Naive thymus-derived CD4-positive, alpha-beta T cell (primary cell): ENCODE results near the gene POP7. TPM values are rescaled to one million over a fixed set of nuclear protein-coding genes. Genes with fewer than 3 reads are reported as not detected.
A peak's percentile ranks its signal among the peaks of the same experiment; 100 is the strongest.

Experiments
- ATAC-seq: fragments of 150-1000 bp; cut with Tn5 transposase; 2 replicates; pipeline ENCODE4 v1.10.0; 2021; ENCODE audit warnings: mild to moderate bottlenecking, moderate library complexity
- CTCF ChIA-PET: fragments of 350-600 bp; sonication (Branson Sonifier 250); formaldehyde crosslinking; loops from one replicate; lab custom pipeline; 2021; ENCODE audit warnings: antibody characterized with exemption; lab: Charles Lee
- POLR2A ChIA-PET: fragments of 350-600 bp; sonication (Branson Sonifier 250); formaldehyde crosslinking; loops from one replicate; lab custom pipeline; 2021; ENCODE audit warnings: antibody characterized with exemption, inconsistent platforms; lab: Charles Lee
- DNase-seq, 9 donors: peaks; one replicate each; pipeline versions ENCODE4 v3.0.0 to v3.0.0-alpha.2; 2020 to 2022; ENCODE audit warnings: mixed read lengths in 1 of 9
- H3K27ac ChIP-seq: one replicate; pipeline ENCODE4 v1.7.0; 2013; ENCODE audit warnings: mild to moderate bottlenecking, low read depth, low read length, moderate library complexity
- H3K27me3 ChIP-seq, 2 donors: one replicate each; pipeline ENCODE4 v1.7.0; 2013; ENCODE audit warnings: low read length in 2 of 2, mild to moderate bottlenecking in 2 of 2, moderate library complexity in 2 of 2; ENCODE audit not compliant: control insufficient read depth in 2 of 2, insufficient read depth in 2 of 2
- H3K36me3 ChIP-seq, 3 experiments: 1 replicate in 2 of 3; 2 replicates in 1 of 3; pipeline ENCODE4 v1.7.0; 2013; ENCODE audit warnings: low read length in 3 of 3, mild to moderate bottlenecking in 3 of 3, moderate library complexity in 1 of 3; ENCODE audit not compliant: insufficient read depth in 3 of 3, control insufficient read depth in 2 of 3
- H3K4me1 ChIP-seq, 2 donors: one replicate each; pipeline ENCODE4 v1.7.0; 2013; ENCODE audit warnings: low read length in 2 of 2, mild to moderate bottlenecking in 2 of 2, moderate library complexity in 1 of 2; ENCODE audit not compliant: control insufficient read depth in 2 of 2, insufficient read depth in 2 of 2
- H3K4me3 ChIP-seq: 2 replicates; pipeline ENCODE4 v1.7.0; 2013; ENCODE audit warnings: mild to moderate bottlenecking, low read length
- H3K9me3 ChIP-seq, 3 experiments: 1 replicate in 2 of 3; 2 replicates in 1 of 3; pipeline ENCODE4 v1.7.0; 2013; ENCODE audit warnings: low read length in 3 of 3; ENCODE audit not compliant: control insufficient read depth in 2 of 3
- H3K27ac Mint-ChIP-seq, 9 donors: one replicate each; pipeline ENCODE4 v1.8.0; 2020 to 2022; ENCODE audit warnings: mixed read lengths in 9 of 9, mild to moderate bottlenecking in 8 of 9, moderate library complexity in 5 of 9, inconsistent platforms in 2 of 9
- H3K27me3 Mint-ChIP-seq, 5 donors: one replicate each; pipeline ENCODE4 v1.8.0; 2021 to 2022; ENCODE audit warnings: mixed read lengths in 5 of 5, mild to moderate bottlenecking in 1 of 5
- H3K36me3 Mint-ChIP-seq, 5 donors: one replicate each; pipeline ENCODE4 v1.8.0; 2020 to 2022; ENCODE audit warnings: mixed read lengths in 5 of 5, mild to moderate bottlenecking in 3 of 5, inconsistent platforms in 1 of 5
- H3K4me1 Mint-ChIP-seq, 7 donors: one replicate each; pipeline ENCODE4 v1.8.0; 2020 to 2022; ENCODE audit warnings: mixed read lengths in 7 of 7, mild to moderate bottlenecking in 3 of 7, inconsistent platforms in 1 of 7
- H3K4me3 Mint-ChIP-seq, 10 donors: one replicate each; pipeline ENCODE4 v1.8.0; 2020 to 2022; ENCODE audit warnings: mild to moderate bottlenecking in 10 of 10, mixed read lengths in 10 of 10, moderate library complexity in 6 of 10, inconsistent platforms in 2 of 10
- H3K9me3 Mint-ChIP-seq, 11 donors: one replicate each; pipeline ENCODE4 v1.8.0; 2020 to 2022; ENCODE audit warnings: mixed read lengths in 11 of 11, mild to moderate bottlenecking in 4 of 11, inconsistent platforms in 1 of 11, moderate library complexity in 1 of 11
- intact Hi-C, 2 donors: fragments of 100-400 bp; cut with micrococcal nuclease; formaldehyde crosslinking; loops; one replicate each; pipeline ENCODE4 v1.15.1; 2023
- polyA plus RNA-seq, 2 donors: library from polyadenylated mRNA; unstranded; fragments of 300-500 nt; fragmentation: Illumina TruSeq; gene quantifications; one replicate each; pipeline ENCODE4 v1.2.3, GENCODE V29; 2021
- total RNA-seq, 6 experiments: library from RNA in 5 of 6; stranded (reverse) in 5 of 6; gene quantifications; 1 replicate in 5 of 6; 2 replicates in 1 of 6; pipeline ENCODE4 v1.2.3 and lab custom pipeline; 2021 to 2026

Gene POP7
- total and polyA plus RNA-seq, 7 experiments from 2014 or later: 8.9 to 56.4 (median 17.7) TPM

DNA sequence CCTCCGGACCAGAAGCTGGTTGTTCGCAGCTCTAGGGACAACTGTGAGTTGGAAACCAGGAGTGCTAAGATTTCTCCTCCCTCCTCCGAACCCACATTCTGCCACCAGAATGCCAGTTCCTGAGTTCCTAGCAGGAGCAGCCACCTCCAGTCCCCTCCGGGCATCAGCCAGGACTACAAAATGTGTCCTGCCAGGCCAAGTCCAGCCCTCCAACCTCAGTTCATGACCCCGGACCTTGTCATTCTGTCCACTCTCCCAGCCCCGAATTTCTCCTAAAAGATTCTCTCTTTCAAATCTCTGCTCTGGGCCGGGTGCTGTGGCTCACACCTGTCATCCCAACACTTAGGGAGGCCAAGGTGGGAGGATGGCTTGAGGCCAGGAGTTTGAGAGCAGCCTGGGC, 29.8 kb downstream of the POP7 start:
- H3K27ac Mint-ChIP-seq: no peak overlapping the region
- H3K9me3 Mint-ChIP-seq: no peaks in the 10 kb centered on the region
- H3K36me3 ChIP-seq: no peaks in the 10 kb centered on the region
- H3K4me1 Mint-ChIP-seq: peaks cover 0 to 6% (median 4%) of the 10 kb centered on the region in 7 donors
- H3K27me3 Mint-ChIP-seq: peaks cover 0 to 22% (median 0%) of the 10 kb centered on the region in 5 donors
- no peak overlapping the region for H3K4me3 Mint-ChIP-seq
- no peak overlapping the region for H3K27ac ChIP-seq
- ATAC-seq: no peak
- H3K4me3 ChIP-seq: no peak overlapping the region
- no peaks in the 10 kb centered on the region for H3K27me3 ChIP-seq
- no peaks in the 10 kb centered on the region for H3K36me3 Mint-ChIP-seq
- no peak for DNase-seq
- ChIA-PET POLR2A (no interaction called here), CTCF (no interaction called here)
- no peaks in the 10 kb centered on the region for H3K9me3 ChIP-seq
- H3K4me1 ChIP-seq: no peaks in the 10 kb centered on the region
- intact Hi-C loops: no loop called here

DNA sequence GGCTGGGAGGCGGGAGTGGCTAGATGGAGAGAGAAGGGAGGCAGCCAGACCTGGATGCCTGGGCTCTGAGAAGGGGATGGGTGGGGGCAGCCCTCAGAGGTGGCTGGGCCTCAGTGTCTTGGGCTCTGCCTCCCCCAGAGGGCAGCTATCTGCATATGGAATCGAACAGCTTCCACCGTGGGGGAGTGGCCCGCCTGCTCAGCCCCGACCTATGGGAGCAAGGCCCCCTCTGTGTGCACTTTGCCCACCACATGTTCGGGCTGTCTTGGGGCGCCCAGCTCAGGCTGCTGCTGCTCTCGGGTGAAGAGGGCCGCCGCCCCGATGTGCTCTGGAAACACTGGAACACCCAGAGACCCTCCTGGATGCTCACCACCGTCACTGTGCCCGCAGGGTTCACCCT, 30.8 kb downstream of the POP7 start:
- Mint-ChIP-seq H3K27me3 (peaks cover 0 to 22% (median 0%) of the 10 kb centered on the region in 5 donors), H3K9me3 (no peaks in the 10 kb centered on the region), H3K36me3 (no peaks in the 10 kb centered on the region), H3K4me1 (peaks cover 0 to 6% (median 4%) of the 10 kb centered on the region in 7 donors), H3K27ac (no peak overlapping the region), H3K4me3 (no peak overlapping the region)
- no peak overlapping the region for H3K4me3 ChIP-seq
- no peak for DNase-seq
- no peaks in the 10 kb centered on the region for H3K4me1 ChIP-seq
- no peaks in the 10 kb centered on the region for H3K27me3 ChIP-seq
- ATAC-seq: no peak
- H3K27ac ChIP-seq: no peak overlapping the region
- intact Hi-C loops: no loop called here
- H3K36me3 ChIP-seq: no peaks in the 10 kb centered on the region
- H3K9me3 ChIP-seq: no peaks in the 10 kb centered on the region
- CTCF ChIA-PET: no interaction called here
- POLR2A ChIA-PET: no interaction called here

DNA sequence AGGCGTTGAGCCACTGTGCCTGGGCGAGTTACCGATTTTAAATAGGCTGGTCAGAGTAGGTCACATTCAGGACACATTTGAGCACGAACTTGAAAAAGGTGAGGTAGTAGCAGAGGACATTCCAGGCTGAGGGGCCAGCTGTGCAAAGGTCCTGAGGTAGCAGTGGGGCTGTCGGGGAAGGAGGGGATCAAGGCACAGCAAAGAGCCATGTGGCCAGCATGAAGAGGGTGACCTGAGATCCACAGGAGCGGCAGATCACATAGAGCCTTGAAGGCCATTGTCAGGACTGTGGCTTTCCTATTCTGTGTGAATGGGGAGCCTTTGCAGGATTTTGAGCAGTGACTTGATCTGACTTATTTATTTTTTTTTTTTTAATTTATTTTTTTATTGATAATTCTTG, 34.0 kb downstream of the POP7 start:
- Mint-ChIP-seq H3K9me3 (peaks cover 0 to 5% (median 0%) of the 10 kb centered on the region in 11 donors), H3K4me3 (no peak overlapping the region), H3K4me1 (peaks cover 0 to under 1% (median 0%) of the 10 kb centered on the region in 7 donors), H3K27ac (peak overlapping the region in 2 of 9 donors; percentile 21 to 36), H3K27me3 (peaks cover 0 to 13% (median 3%) of the 10 kb centered on the region in 5 donors), H3K36me3 (peaks cover 0 to 4% (median 0%) of the 10 kb centered on the region in 5 donors)
- CTCF ChIA-PET: no interaction called here
- Histone ChIP-seq H3K27me3 (no peaks in the 10 kb centered on the region), H3K36me3 (no peaks in the 10 kb centered on the region), H3K4me3 (no peak overlapping the region), H3K9me3 (no peaks in the 10 kb centered on the region), H3K4me1 (no peaks in the 10 kb centered on the region), H3K27ac (no peak overlapping the region)
- ATAC-seq: no peak
- DNase-seq: no peak
- intact Hi-C loops: no loop called here
- POLR2A ChIA-PET: no interaction called here

DNA sequence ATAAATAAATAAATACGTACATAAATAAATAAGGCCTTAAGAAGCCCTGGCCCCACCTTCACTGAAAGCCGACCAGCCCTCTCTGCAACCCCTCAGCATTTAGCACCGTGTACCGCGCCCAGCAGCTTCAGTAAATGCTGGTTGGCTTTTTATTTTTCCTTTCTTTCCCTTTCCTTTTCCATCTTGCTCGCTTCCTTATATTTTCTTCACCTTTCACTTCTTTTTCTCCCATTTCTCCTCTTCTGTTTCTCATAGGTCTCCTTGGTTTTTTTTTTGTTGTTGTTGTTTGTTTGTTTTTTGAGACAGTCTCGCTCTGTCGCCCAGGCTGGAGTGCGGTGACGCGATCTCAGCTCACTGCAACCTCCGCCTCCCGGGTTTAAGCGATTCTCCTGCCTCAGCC, 38.7 kb downstream of the POP7 start:
- H3K27ac Mint-ChIP-seq: no peak overlapping the region
- CTCF ChIA-PET: no interaction called here
- peak overlapping the region in 2 of 10 donors; percentile 84 to 90 for H3K4me3 Mint-ChIP-seq

DNA sequence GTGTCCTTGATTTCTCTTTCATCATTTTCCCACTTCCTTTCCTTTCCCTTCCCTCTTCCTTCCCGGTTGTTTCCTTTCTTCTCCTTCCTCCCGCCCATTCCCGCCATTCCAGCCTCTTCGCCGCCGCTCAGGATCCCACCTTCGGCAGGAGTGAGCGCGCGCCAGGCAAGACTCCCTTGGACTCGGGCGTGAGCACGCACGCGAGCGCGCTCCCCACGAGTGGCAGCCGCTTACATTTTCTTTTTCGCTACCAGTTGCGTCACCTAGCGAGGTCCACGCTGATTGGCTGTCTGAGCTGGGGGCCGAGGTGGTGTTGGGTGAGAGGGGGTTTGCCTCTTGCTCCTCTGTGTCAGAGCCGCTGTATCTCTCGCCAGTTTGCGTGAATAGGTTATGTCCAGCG, 39.3 kb downstream of the POP7 start:
- Histone ChIP-seq H3K27me3 (no peaks in the 10 kb centered on the region), H3K4me3 (no peak overlapping the region), H3K9me3 (no peaks in the 10 kb centered on the region), H3K27ac (no peak overlapping the region), H3K4me1 (no peaks in the 10 kb centered on the region), H3K36me3 (no peaks in the 10 kb centered on the region)
- ATAC-seq (peak; percentile 64), DNase-seq (peak in 2 of 9 donors; percentile 18 to 25)
- Mint-ChIP-seq H3K27me3 (peaks cover 5 to 41% (median 18%) of the 10 kb centered on the region in 5 donors), H3K36me3 (peaks cover 0 to 4% (median 0%) of the 10 kb centered on the region in 5 donors), H3K4me1 (peaks cover 0 to 4% (median 0%) of the 10 kb centered on the region in 7 donors), H3K4me3 (peak overlapping the region in 6 of 10 donors; percentile 68 to 90 (median 84)), H3K27ac (peak overlapping the region in 1 of 9 donors; percentile 53), H3K9me3 (peaks cover 0 to 6% (median 0%) of the 10 kb centered on the region in 11 donors)
- POLR2A ChIA-PET: no interaction called here
- intact Hi-C loops: loop anchor here in 1 of 2 donors (2.0 kb wide), 1 partner anchor 16 kb away; no protein-coding TSS in a partner anchor
- CTCF ChIA-PET: interaction anchor here (0.7 kb wide), 1 partner anchor 40 kb away, joined by 5 read pairs; no protein-coding TSS in a partner anchor

More for the DNA sequence above, 38.7 kb downstream of the POP7 start:
- peaks cover 0 to 6% (median 0%) of the 10 kb centered on the region in 11 donors for H3K9me3 Mint-ChIP-seq
- peaks cover 0 to 4% (median 0%) of the 10 kb centered on the region in 5 donors for H3K36me3 Mint-ChIP-seq
- Histone ChIP-seq H3K9me3 (no peaks in the 10 kb centered on the region), H3K4me3 (no peak overlapping the region), H3K36me3 (no peaks in the 10 kb centered on the region), H3K27ac (no peak overlapping the region), H3K4me1 (no peaks in the 10 kb centered on the region), H3K27me3 (no peaks in the 10 kb centered on the region)
- intact Hi-C loops: loop anchor here in 1 of 2 donors (2.0 kb wide), 1 partner anchor 16 kb away; no protein-coding TSS in a partner anchor
- DNase-seq (no peak), ATAC-seq (no peak)
- H3K4me1 Mint-ChIP-seq: peaks cover 0 to 4% (median 0%) of the 10 kb centered on the region in 7 donors
- POLR2A ChIA-PET: no interaction called here
- H3K27me3 Mint-ChIP-seq: peaks cover 4 to 43% (median 18%) of the 10 kb centered on the region in 5 donors

DNA sequence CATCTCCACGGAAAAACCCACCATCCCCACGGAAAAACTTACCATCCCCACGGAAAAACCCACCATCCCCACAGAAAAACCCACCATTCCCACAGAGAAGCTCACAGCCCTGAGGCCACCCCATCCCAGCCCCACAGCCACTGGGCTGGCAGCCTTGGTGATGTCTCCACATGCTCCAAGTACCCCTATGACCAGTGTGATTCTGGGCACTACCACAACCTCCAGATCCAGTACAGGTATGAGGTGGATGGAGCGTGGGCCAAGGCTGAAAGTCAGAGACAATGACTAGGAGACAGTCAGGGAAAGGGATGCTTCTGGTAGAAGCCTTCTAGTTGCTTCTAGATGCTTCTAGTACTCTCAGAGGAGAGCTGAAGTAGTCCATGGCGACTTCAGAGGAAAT, 47.1 kb downstream of the POP7 start:
- Histone ChIP-seq H3K4me3 (no peak overlapping the region), H3K27me3 (no peaks in the 10 kb centered on the region), H3K4me1 (no peaks in the 10 kb centered on the region), H3K36me3 (no peaks in the 10 kb centered on the region), H3K27ac (no peak overlapping the region), H3K9me3 (no peaks in the 10 kb centered on the region)
- ATAC-seq (no peak), DNase-seq (no peak)
- Mint-ChIP-seq H3K9me3 (no peaks in the 10 kb centered on the region), H3K27ac (no peak overlapping the region), H3K4me3 (no peak overlapping the region), H3K36me3 (no peaks in the 10 kb centered on the region), H3K4me1 (no peaks in the 10 kb centered on the region), H3K27me3 (peaks cover 6 to 22% (median 12%) of the 10 kb centered on the region in 5 donors)
- ChIA-PET POLR2A (no interaction called here), CTCF (no interaction called here)
- intact Hi-C loops: no loop called here

DNA sequence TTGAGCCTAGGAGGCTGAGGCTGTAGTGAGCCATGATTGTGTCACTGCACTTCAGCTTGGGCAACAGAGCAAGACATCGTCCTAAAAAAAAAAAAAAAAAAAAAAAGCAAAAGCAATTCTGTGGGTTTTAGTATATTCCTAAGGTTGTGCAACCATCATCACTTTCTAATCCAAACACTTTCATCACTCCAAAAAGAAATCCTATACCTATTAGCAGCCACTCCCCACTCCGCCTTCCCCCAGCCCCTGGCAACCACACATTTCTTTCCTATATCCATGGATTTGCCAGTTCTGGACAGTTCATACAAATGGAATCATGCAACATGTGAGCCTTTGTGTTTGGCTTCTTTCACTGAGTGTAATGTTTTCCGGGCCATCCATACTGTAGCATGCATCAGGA, 47.8 kb downstream of the POP7 start:
- no peaks in the 10 kb centered on the region for H3K9me3 Mint-ChIP-seq
- Histone ChIP-seq H3K36me3 (no peaks in the 10 kb centered on the region), H3K4me1 (no peaks in the 10 kb centered on the region), H3K27ac (no peak overlapping the region), H3K9me3 (no peaks in the 10 kb centered on the region), H3K27me3 (no peaks in the 10 kb centered on the region), H3K4me3 (no peak overlapping the region)
- intact Hi-C loops: no loop called here
- no peak for ATAC-seq
- DNase-seq: no peak
- POLR2A ChIA-PET: interaction anchor here (0.6 kb wide), 1 partner anchor 288 kb away, joined by 6 read pairs; no protein-coding TSS in a partner anchor
- peaks cover 6 to 19% (median 10%) of the 10 kb centered on the region in 5 donors for H3K27me3 Mint-ChIP-seq
- H3K4me1 Mint-ChIP-seq: no peaks in the 10 kb centered on the region
- CTCF ChIA-PET: no interaction called here
- no peaks in the 10 kb centered on the region for H3K36me3 Mint-ChIP-seq
- no peak overlapping the region for H3K27ac Mint-ChIP-seq
- H3K4me3 Mint-ChIP-seq: no peak overlapping the region
